Fibroblast of mammary gland (primary cell): Measurements from ENCODE around the gene OBSCN.

ENCODE experiments used
- DNase-seq: peaks from one replicate; pipeline ENCODE4 v3.0.0-alpha.2; 2010; ENCODE audit warnings: low read depth
- H3K4me3 ChIP-seq: 2 replicates; pipeline ENCODE4 v1.5.1; 2011; ENCODE audit warnings: low read depth, mild to moderate bottlenecking, low read length, moderate library complexity; ENCODE audit not compliant: control insufficient read depth
- CTCF ChIP-seq: conservative IDR thresholded peaks from 2 replicates; pipeline ENCODE4 v1.5.1; 2011; ENCODE audit warnings: low read depth, low read length, inconsistent platforms; ENCODE audit not compliant: control insufficient read depth, insufficient read depth

OBSCN gene

DNA sequence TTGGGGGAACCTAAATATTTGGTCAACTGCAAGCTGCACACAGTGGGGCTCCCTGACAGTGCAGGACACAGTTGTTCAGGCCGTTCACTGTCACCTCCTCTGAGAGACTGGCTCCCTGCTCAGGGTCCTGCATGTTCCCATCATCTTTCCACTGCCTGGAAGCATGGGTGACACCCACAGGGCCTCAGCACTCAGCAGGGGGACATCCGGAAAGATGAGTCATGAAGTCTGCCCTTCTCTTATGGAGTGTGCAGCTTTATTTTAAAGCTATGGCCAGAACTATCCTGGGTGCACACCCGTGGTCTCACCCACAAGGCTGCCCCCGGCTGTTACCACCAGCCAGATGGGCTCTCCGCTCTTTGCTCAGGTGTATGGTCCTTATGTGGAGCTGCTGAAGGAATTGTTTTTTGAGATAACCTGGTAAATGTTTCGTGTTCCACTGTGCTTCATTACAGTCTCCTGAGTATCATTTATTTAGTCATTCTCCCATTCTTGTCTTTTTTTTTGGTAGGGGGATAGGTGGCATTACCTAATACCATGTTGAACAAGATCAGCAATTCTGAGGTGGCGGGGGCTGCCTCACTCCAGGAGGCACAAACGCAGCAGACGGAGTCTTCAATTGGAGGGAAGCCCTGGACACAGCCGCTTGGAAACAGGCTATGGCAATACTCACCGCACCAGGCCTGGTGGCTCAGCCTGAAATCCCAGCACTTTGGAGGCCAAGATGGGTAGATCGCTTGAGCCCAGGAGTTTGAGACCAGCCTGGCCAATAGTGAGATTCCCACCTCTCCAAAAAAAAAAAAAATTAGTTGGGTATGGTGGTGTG is 184.5 kb downstream of the OBSCN start:
- no peak overlapping the region for H3K4me3 ChIP-seq
- TF ChIP-seq CTCF, result no peak
- DNase-seq, result no peak

DNA sequence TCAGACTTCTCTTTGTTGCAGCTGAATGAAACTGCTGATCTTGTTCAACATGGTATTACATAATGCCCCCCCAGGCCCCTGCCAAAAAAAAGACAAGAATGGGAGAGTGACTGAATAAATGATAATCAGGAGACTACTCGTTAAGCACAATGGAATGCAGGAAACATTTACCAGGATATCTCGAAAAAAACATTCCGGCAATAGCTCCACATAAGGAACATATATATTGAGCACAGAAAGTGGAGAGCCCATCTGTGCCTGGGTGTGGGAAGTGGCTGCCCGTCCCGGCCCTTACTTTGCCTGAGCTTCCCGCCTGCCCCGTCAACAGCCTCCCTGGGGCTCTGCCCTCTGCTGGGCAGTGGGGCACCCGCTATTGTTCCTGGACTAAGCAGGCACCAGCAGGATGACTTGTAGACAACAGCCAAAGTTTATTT is 185.4 kb downstream of the OBSCN start:
- peak; percentile 61 for TF ChIP-seq CTCF
- peak; percentile 76 for DNase-seq
- H3K4me3 ChIP-seq, result no peak overlapping the region

DNA sequence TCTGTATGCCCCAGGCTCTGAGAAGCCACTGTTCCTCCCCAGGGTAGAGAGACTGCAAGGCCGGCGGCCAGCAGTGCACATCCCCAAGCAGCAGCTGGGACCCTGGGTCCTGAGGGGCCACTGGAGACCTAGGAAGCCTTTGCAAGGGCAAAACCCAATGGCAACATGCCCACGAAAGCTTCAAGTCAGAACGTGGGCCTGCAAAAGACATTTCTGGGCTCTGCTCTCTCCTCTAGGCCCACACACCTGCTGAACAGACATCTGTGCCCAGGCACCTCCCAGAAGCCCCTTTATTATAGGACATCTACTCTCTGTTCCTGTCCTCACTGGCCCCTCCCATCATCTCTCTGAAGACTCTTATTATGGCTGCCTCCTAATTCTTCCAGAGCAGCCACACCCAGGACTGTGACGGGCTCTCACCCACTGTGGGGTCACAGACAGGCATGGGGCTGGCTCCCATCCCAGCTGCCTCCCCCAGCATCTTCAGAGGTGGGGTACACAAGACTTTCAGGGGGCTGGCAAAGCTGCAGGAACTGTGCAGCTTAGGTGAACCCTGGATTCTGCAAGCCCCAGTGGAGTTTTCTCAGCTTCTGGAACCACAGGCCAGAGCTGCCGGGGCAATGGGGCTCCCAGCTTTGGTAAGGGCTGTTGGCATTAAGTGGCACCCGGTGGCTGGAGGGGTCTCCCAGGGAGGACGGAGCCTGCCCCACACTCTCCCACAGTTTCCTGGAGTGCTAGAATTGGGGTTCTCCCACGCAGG is 186.1 kb downstream of the OBSCN start:
- no peak overlapping the region for H3K4me3 ChIP-seq
- TF ChIP-seq CTCF, result no peak
- DNase-seq, result no peak

DNA sequence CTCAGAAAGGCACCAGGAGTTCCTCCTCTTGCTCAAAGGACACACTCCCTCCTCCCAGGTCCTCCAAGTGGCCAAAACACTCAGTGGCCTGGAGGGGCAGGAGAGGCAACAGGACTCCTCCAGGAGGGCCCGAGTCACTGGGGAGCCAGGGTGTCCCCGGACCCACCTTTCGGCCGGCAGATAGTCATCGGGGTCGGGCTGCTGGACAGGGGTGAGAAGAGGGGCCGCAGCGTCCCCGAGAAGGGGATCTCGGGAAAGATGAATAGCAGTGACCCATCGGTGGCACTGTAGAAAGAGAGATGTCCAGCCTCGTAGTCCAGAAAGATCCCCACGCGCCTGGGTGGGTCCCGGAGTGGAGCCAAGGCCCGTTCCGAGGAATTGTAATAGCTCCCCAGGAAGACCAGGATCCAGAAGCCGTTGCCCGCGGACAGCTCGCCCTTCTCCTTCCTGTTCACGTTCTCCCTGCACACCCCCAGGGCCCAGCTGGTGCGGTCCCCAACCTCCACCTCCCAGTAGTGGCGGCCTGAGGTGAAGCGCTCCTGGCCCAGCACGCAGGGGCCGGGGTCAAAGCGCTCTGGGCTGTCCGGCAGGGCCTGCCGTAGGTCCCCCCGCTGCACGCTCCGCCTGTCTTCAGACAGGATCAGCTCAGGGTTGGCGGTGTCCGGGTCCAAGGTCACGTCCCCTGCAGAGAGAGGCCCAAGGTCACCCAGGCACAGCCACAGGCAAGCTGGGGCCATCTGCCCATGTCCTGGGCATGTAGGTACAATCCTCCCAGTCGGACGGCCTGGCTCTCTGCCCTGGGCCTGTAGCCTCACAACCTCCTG is 186.9 kb downstream of the OBSCN start:
- no peak for TF ChIP-seq CTCF
- DNase-seq, result no peak

GRCh38 chr1:228396770-228397662 is 189.2 kb downstream of the OBSCN start:
- DNase-seq, result no peak
- no peak overlapping the region for H3K4me3 ChIP-seq
- no peak for TF ChIP-seq CTCF

More for the DNA sequence above, 186.9 kb downstream of the OBSCN start:
- no peak overlapping the region for H3K4me3 ChIP-seq
